ENCODE results near the gene LCNL1.

The LCNL1 gene

DNA sequence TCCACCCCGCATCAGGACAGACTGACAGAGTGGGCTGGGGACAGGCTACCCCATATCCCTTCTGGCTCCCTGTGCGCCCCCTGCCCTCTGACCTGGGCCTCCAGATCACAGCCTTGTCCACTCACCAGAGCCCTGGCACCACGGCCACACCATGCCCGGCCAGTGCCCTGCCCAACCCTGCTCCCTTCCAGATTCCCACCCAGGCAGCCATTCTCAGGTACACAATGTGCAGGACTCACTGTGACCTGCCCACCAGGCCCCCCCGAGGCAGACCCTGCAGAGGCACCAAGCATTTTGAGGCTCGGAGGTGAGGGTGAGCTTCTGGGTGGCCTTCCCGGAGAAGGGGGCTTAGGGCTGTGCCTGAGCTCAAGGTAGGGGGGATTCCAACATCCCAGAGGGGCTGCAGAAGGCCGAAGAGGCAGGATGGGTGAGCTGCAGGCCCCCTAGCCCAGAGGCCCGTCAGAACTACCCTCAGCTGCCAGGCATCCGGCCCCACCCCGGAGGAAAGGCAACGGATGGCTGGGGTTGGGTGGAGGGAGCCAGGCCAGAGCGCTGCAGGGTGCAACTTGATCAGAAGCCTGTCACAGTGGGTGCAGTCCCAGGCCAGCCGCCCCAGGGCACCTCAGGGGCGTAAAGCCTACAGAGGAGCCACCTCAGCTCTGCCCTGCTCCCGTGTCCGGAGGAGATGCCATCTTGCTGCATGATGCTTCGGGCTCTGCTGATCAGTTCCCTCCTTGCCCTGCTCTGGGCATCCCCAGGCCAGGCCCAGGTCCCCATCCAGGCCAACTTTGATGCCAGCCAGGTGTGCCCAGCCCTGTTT is at the start of gene LCNL1:
LCNL1 (plus strand) TSS at position 762 of the 820 bp plus-strand sequence. CDS start 594 bp downstream, outside the sequence.
- no peak within 1 kb of the TSS for H3K4me3 ChIP-seq (ENCODE audit: low read depth, low read length)
- no peak for DNase-seq (ENCODE audit: low read depth)

DNA sequence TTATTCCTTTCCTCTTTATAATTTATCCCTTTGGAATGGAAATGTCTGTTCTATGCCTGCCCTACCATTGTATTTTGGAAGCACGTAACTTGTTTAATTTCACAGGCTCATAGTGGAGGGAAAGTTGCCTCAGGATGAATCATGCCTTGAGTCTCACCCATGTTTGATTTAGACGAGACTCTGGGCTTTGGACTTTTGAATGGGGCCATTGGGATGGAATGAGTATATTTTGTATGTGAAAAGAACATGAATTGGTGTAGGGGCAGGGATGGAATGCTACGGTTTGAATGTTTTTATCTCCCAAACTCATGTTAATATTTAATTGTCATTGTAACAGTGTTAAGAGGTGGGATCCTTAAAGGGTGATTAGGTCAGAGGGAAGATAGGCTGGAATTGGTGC is 48.5 kb upstream of the LCNL1 start:
- no peak for DNase-seq (ENCODE audit: low read depth)
- H3K4me3 ChIP-seq (ENCODE audit: low read depth, low read length): no peak overlapping the region

DNA sequence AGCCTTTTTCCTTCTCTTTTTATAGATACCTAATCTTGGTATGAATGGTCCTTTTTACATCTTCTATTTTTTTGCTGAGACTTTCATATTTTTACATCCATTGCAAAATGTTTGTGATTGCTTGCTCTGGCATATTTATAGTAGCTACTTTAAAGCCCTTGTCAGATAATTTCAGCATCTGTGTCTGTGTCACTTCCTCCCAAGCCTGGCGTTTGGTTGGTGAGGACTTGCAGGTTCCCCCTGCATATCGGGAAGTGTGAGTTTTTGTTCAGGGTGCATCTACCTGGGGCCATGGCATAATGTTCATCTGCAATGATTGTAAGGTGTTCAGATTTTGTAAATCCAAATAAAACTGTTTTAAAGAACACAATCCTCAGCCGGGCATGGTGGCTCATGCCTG is 47.1 kb upstream of the LCNL1 start:
- DNase-seq (ENCODE audit: low read depth): no peak
- H3K4me3 ChIP-seq (ENCODE audit: low read depth, low read length): no peak overlapping the region

DNA sequence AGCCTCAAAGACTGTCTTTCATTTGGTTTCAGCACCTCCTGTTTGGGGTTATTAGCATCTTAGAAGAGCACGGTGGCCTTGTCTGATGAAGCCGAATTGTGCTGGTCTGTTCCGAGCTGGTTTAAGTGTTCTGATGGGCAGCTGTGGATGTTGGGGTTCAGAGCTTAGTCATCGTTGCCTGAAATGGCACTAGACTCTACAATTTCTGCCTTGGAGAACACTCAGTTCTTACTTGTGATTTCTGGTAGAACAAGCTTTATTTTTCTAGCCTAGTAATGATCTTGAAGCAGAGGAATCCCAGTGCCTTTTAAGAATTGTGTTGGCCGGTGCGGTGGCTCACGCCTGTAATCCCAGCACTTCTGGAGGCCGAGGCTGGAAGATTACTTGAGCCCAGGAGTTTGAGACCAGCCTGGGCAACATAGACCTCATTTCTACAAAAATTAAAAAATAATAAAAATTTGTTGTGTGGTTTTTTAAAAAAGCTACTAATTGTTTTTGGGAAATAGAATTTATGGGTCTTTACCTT is 46.1 kb upstream of the LCNL1 start:
- no peak for DNase-seq (ENCODE audit: low read depth)
- no peak overlapping the region for H3K4me3 ChIP-seq (ENCODE audit: low read depth, low read length)

DNA sequence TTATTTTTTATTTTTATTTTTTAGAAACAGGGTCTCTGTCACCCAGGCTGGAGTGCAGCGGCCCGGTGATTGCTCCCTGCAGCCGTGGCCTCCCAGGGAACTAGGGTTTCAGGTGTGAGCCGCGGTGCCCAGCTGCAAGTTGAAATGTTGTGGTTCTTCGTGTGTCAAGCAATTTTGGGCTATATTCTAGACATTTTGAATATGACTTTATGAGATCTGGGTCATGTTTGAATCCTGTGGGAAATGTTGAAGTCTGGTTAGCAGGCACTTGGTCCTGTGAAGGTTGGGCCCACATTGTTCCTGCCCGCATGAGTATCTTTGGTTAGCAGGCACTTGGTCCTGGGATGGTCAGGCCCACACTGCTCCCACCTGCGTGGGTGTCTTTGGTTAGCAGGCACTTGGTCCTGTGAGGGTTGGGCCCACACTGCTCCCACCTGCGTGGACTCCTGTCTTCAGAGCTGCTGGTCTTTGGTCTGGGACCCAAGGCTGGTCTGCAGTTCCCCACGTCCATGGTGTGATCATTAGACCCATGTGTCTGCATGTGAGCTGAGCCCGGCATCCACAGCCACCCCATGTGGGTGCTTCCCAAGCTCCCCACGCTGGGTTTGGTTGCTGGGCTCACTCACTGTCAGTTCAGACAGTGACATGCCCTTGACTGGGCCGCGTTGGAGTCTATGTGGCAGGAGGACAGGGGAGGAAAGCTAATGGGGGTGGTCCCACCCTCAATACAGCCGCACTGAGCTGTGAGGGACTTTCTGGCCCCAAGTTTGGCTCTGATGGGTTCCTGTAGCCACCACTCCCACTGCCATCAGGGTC is 45.4 kb upstream of the LCNL1 start:
- no peak overlapping the region for H3K4me3 ChIP-seq (ENCODE audit: low read depth, low read length)
- DNase-seq (ENCODE audit: low read depth): no peak

DNA sequence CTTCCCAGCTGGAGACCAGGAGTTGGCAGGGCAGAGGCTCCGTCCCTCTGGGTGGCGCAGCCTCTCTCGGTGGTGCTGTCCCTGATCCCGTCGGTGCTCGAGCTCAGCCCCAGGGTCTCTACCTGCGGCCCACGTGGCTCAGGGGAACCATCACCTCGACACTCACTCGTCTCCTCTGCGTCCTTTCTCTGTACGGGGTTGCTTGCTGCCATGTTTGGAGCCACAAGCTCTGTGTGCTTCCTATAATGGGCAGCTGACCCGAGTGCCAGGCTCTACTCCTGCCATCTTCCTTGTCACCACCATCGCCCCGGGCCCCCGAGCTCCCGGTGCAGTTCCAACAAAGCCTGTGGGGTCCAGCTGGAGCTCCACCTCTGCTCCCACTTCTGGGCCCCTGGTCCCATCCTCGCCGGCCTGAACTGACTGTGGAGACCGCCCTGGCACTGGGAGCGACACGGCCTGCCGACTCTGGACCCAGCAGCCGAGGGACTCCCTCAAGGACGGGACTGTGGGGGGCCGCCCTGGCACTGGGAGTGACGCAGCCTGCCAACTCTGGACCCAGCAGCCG is 43.3 kb upstream of the LCNL1 start:
- H3K4me3 ChIP-seq (ENCODE audit: low read depth, low read length): no peak overlapping the region

DNA sequence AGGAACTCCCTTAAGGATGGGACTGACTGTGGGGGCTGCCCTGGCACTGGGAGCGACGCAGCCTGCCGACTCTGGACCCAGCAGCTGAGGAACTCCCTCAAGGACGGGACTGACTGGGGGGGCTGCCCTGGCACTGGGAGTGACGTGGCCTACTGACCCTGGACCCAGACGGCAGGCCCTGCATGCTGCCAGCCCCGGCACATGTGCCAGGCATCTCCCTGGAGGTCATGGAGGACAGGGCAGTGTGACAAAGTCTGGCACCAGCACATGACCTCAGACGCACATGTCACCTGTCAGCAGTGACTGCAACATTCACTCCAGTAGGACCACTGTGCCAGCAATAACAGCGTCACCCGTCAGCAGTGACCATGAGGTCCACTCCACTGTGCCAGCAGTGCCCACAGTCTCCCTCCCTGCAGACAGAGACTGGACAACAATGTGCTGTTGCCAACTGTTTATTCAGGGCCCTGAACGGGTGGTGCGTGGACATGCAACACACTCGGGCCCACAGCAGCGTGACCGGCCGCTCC is 42.7 kb upstream of the LCNL1 start:
- no peak for DNase-seq (ENCODE audit: low read depth)
- H3K4me3 ChIP-seq (ENCODE audit: low read depth, low read length): no peak overlapping the region

More for the DNA sequence above, 43.3 kb upstream of the LCNL1 start:
- no peak for DNase-seq (ENCODE audit: low read depth)

DNA sequence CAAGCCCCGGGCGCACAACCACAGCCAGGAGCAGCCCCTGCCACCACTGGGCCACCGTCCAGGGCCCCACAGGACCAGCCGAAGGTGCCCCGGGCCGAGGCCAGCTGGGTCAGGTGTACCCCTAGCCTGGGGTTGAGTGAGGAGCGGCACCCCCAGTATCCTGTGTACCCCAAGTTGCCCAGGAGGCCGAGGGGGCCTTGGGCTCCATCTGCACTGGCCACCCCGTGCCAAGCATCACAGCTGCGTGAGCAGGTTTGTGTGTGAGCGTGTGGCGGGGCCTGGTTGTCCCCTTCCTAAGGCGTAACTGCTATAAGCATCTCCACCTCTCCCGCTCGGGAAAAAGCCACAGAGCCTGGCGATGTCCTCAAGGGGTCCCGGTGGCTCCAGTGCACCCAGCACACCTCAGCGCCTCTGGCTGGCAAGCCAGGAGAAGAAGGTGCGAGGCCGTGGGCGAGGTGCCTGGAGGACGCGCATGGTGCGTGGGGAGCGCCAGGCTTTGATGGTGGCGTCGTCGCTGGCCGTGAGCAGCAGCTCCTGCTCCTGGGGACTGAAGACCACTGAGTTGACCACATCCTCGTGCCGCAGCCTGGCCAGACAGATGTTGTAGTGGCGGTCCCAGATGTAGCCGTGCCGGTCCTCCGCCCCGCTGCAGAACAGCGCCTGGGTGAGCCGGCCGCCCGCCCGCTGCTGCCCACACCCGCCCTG is 42.1 kb upstream of the LCNL1 start:
- H3K4me3 ChIP-seq (ENCODE audit: low read depth, low read length): no peak overlapping the region
- no peak for DNase-seq (ENCODE audit: low read depth)

DNA sequence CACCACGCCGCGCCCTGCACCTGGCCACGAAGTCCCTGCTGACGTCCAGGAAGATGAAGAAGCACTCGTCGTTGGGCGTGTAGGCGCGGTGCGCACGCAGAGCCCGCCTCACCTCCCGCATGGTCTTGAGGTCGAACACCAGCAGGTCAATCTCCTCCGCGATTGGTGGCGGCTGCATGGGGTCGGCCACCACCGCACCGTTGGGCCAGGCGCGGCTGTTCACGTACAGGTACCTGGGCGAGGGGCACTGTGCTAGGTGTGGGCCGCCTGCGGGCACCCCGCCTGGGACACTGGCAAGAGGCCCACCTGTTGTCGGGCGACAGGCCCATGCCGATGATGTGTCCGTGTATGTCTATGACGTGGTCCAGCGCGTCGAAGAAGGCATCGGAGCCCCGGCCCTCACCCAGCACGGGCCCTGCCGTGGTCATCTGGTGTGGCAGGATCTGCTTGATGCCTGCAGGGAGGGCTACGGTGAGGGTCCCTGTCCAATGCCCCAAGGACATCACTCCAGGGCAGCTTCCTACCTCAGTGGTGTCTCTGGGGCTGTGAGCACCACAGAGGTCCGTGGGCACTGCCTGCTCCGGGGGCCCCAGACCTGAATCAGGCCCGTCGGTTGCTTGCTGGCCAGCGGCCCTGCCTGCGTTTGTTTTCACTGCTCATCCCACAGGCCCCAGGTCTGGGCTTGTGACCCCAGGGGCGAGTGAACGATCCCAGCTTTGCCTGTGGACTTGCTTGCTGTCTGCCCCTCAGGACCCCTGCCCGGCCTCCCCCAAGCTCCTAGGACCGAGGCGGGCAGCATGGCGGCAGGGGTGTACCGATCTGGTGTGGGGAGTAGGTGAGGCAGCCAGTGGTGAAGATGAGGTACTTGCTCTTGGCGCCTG is 41.3 kb upstream of the LCNL1 start:
- DNase-seq (ENCODE audit: low read depth): no peak
- no peak overlapping the region for H3K4me3 ChIP-seq (ENCODE audit: low read depth, low read length)

DNA sequence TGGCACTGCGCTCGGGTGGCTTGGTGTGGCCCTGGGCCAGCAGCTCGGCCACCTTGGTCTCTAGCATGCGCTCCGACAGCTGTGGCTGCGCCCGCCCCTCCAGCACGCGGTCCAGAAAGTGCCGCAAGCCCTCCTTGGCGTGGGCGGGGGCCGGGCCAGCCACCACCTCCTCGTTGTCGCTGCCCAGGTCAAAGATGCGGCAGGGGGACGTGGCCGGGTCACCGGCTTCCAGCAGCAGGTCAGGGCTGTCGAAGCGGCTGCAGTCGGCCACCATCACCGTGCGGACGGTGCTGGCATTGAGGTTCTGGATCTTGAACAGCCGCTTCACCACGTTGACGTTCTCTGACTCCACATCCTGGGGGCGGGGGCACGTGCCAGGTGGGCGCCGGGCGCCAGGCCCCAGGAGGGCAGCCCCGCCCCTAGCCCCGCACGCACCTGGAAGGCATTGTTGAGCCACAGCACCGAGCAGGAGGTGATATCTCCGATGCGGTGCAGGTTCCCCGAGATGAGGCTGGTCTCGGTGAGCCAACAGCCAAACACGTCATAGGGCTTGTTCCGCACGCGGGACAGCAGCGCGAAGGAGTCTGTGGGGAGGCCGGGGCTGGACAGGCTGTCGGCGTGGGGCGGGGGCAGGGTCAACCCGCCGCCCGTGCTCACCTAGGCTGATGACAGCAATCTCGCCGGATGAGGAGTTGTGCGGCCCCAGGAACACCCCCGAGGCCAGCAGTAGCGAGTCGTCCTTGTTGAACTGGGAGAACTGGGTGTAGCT is 40.5 kb upstream of the LCNL1 start:
- DNase-seq (ENCODE audit: low read depth): no peak
- H3K4me3 ChIP-seq (ENCODE audit: low read depth, low read length): no peak overlapping the region

DNA sequence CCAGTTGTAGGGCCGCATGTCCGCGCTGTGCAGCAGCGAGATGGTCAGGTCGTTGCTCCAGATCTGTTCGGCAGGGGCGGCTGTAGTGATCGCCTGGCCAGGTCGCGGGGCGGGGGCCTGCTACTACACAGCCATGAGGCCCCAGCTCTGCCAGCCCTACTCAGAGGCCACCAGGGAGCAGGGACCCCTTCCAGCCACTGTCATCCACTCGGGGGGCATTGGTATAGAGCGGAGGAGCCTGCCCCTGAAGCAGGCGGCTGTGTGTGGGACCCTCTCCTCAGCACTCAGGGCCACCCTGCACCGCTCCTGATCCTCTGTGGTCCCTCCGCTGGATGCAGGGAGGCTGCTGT is 39.9 kb upstream of the LCNL1 start:
- DNase-seq (ENCODE audit: low read depth): no peak
- peak overlapping the region; percentile 87 for H3K4me3 ChIP-seq (ENCODE audit: low read depth, low read length)

DNA sequence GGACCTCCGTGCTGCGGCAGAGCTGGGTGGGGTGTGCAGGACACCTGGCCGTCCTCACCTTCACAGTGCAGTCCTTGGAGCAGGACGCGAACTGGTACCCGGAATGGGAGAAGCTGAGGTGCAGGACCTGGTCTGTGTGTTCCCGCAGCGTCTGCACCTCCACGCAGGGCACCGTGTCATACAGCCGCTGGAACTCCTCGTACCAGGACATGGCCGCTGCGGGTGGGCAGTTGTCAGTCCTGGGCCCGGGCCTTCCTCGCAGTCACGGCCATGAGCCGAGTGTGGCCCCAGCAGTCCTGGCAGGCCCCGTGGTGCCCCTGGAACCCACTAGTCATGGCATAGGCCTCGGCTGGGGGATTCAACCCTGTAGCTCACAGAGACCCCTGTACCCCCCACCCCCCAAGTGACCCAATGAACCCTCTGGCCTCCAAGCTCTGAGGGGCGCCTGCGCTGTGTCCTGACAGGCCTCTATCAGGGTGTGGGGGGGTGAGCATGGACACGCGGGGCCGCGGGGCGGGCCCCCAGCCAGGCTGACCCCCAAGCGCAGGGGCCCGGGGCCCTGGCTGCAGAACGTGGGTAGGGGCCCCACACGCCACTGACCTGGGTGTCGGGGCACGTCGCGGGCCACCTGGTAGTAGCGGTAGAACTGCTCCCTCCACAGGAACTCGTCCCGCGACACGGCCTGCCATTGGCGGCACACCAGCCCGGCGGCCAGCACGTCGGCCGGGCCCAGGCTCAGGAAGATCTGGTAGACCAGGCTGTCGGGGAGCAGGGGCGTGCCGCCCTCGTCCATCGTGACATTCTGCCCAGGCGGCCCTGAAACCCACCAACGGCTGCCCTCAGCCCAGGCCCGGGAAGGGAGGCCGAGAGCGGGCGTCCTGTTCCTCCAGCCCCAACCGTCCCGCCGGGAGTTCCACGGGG is 39.2 kb upstream of the LCNL1 start:
- peak overlapping the region; percentile 87 for H3K4me3 ChIP-seq (ENCODE audit: low read depth, low read length)
- no peak for DNase-seq (ENCODE audit: low read depth)

DNA sequence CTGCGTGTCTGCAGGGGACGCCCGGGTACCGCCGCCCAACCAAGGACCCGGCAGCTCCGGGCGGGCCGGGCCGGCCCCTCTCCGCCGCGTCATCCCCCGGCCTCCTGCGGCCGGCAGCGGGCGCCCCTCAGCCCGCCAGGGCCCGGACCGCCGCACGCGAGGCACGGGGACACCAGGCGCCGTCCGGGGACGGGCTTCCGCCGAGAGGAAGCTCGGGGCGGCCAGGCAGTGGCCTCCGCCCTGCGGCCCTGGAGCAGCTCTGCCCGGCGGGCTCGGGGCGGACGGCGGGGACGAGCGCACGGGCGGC is 38.6 kb upstream of the LCNL1 start:
- DNase-seq (ENCODE audit: low read depth): no peak
- peak overlapping the region; percentile 87 for H3K4me3 ChIP-seq (ENCODE audit: low read depth, low read length)

DNA sequence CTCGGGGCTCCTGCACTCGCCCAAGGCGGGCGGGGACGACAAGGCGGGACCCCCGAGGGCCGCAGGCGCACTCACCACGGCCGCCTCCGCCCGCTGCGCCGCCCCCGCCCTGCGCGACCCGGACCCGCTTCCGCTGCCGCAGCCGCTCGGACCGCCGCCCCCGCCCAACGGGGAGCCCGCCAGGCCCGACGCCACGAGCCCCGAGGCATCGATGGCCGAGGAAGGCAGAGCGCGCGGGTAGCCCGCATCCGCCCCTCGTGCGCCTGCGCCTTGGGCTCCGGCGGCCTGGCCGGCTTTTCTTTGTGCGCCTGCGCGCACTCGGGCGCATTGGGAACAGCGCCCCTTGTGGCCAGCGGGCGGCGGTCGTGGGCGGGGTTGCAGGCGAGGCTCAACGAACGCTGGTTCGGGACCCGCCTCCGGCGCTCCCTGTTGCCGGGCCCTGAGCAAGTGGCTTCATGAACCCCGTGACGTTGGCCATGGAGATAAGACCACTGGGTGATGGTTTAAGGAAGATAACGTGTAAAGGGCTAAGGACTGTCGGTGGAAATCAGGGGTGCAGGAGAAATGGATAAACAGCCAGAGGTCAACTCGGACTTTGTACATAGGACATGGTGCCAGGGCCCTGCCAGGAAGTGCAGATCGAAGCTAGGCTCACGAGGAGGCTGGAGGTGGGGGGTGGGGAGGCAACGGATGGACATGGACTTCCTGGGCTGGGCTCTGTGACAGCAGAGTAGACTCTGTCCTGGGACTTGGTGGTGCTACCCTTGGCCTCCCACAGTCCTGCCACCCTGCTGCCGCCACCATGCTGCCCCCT is 38.1 kb upstream of the LCNL1 start, which contains the start of the genes C8G and FBXW5:
C8G (plus strand) TSS at position 725 of the 814 bp plus-strand sequence; CDS start at position 803, 78 bp downstream.
FBXW5 (minus strand) TSS at position 220 of the 814 bp plus-strand sequence. CDS start 655 bp downstream, outside the sequence.
- DNase-seq (ENCODE audit: low read depth): peak; percentile 70
- peak within 1 kb of the TSS; percentile 87 for H3K4me3 ChIP-seq (ENCODE audit: low read depth, low read length)

DNA sequence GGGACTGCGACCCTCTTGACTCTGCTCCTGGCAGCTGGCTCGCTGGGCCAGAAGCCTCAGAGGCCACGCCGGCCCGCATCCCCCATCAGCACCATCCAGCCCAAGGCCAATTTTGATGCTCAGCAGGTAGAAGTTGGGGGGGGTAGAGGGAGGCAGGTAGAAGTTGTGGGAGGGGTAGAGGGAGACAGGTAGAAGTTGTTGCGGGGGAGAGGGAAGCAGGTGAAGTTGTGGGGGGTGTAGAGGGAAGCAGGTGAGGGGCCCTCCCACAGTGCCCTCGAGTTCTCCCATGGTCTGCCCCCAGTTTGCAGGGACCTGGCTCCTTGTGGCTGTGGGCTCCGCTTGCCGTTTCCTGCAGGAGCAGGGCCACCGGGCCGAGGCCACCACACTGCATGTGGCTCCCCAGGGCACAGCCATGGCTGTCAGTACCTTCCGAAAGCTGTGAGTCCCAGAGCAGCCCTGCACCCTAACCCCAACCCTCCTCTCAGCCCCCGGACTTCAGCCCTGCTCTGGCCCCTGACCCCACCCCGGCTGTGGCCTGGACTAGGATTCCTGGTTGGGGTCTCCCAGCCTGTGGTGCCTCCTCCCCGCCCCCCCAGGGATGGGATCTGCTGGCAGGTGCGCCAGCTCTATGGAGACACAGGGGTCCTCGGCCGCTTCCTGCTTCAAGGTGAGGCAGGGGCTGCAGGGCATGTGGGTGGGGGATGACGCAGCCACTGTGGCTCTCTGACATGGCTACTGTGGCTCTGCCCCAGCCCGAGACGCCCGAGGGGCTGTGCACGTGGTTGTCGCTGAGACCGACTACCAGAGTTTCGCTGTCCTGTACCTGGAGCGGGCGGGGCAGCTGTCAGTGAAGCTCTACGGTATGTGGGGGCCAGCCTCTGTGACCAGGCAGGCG is 37.2 kb upstream of the LCNL1 start:
- no peak for DNase-seq (ENCODE audit: low read depth)
- H3K4me3 ChIP-seq (ENCODE audit: low read depth, low read length): no peak overlapping the region
